Fibroblast of lung (primary cell): Measurements from ENCODE around the gene DNAAF3. TPM values are rescaled to one million over a fixed set of nuclear protein-coding genes. Genes with fewer than 3 reads are reported as not detected.

Experiments used
- DNase-seq, 2 donors: peaks; one replicate each; pipeline versions ENCODE4 v3.0.0 to v3.0.0-alpha.2; 2010; ENCODE audit warnings: low read depth in 2 of 2
- H2AFZ ChIP-seq: 2 replicates; pipeline ENCODE4 v1.5.1; 2012; ENCODE audit warnings: low read length, control low read depth, inconsistent platforms
- H3K27ac ChIP-seq: 2 replicates; pipeline ENCODE4 v1.5.1; 2011; ENCODE audit warnings: low read length, control low read depth; ENCODE audit not compliant: insufficient read depth
- H3K27me3 ChIP-seq: 2 replicates; pipeline ENCODE4 v1.5.1; 2011; ENCODE audit warnings: mild to moderate bottlenecking, low read length; ENCODE audit not compliant: control insufficient read depth, insufficient read depth
- H3K36me3 ChIP-seq: 2 replicates; pipeline ENCODE4 v1.5.1; 2011; ENCODE audit warnings: low read length; ENCODE audit not compliant: control insufficient read depth, insufficient read depth
- H3K4me1 ChIP-seq: 2 replicates; pipeline ENCODE4 v1.5.1; 2011; ENCODE audit warnings: low read length; ENCODE audit not compliant: control insufficient read depth, insufficient read depth; ENCODE audit errors: extremely low read depth
- H3K4me2 ChIP-seq: 2 replicates; pipeline ENCODE4 v1.5.1; 2011; ENCODE audit warnings: low read length, control low read depth; ENCODE audit not compliant: insufficient read depth; ENCODE audit errors: extremely low read depth
- H3K4me3 ChIP-seq, 4 experiments: fragments of 200-600 bp in 1 of 4; sonication (generic) in 1 of 4; replicated peaks in 1 of 4; 2 replicates each; pipeline ENCODE4 v1.5.1; 2011 to 2016; ENCODE audit warnings: low read length in 4 of 4, low read depth in 3 of 4, mild to moderate bottlenecking in 3 of 4, control low read depth in 2 of 4, inconsistent platforms in 1 of 4, mixed read lengths in 1 of 4; ENCODE audit not compliant: insufficient read depth in 1 of 4; ENCODE audit errors: control extremely low read depth in 1 of 4
- H3K79me2 ChIP-seq: 2 replicates; pipeline ENCODE4 v1.5.1; 2012; ENCODE audit warnings: mild to moderate bottlenecking, low read length, inconsistent platforms; ENCODE audit not compliant: control insufficient read depth, insufficient read depth
- H3K9ac ChIP-seq: 2 replicates; pipeline ENCODE4 v1.5.1; 2011; ENCODE audit warnings: mild to moderate bottlenecking, low read length, control low read depth; ENCODE audit not compliant: insufficient read depth
- H3K9me3 ChIP-seq: 2 replicates; pipeline ENCODE4 v1.5.1; 2012; ENCODE audit warnings: low read depth, low read length; ENCODE audit not compliant: control insufficient read depth, insufficient read depth
- H4K20me1 ChIP-seq: 2 replicates; pipeline ENCODE4 v1.5.1; 2011; ENCODE audit warnings: low read length; ENCODE audit not compliant: control insufficient read depth, insufficient read depth; ENCODE audit errors: extremely low read depth
- CTCF ChIP-seq, 2 donors: IDR thresholded peaks in 1 of 2; conservative IDR thresholded peaks in 1 of 2; 1 replicate in 1 of 2; 2 replicates in 1 of 2; pipeline ENCODE4 v1.5.1; 2011 to 2012; ENCODE audit warnings: low read length in 2 of 2, control low read depth in 1 of 2, inconsistent platforms in 1 of 2, low read depth in 1 of 2, mild to moderate bottlenecking in 1 of 2
- EZH2 ChIP-seq: IDR thresholded peaks from 2 replicates; pipeline ENCODE4 v1.5.1; 2012; ENCODE audit warnings: low read length, control low read depth, mild to moderate bottlenecking; ENCODE audit errors: missing control alignments
- polyA plus RNA-seq, 2 donors: library from polyadenylated mRNA; depleted of rRNA in 1 of 2; stranded (reverse) in 1 of 2; unstranded in 1 of 2; fragments of >200 nt; gene quantifications; 2 replicates each; pipeline ENCODE4 v1.2.1, GENCODE V29; 2011 to 2012; ENCODE audit warnings: missing spikeins in 1 of 2
- total RNA-seq: library from RNA; depleted of rRNA; stranded (reverse); fragments of >200 nt; gene quantifications from 2 replicates; pipeline ENCODE4 v1.2.1, GENCODE V29; 2014

DNAAF3 gene
- total and polyA plus RNA-seq, 2 donors (not counting 1 experiment from before 2014, with no cell fraction given), result 0.17 to 0.18 TPM

DNA sequence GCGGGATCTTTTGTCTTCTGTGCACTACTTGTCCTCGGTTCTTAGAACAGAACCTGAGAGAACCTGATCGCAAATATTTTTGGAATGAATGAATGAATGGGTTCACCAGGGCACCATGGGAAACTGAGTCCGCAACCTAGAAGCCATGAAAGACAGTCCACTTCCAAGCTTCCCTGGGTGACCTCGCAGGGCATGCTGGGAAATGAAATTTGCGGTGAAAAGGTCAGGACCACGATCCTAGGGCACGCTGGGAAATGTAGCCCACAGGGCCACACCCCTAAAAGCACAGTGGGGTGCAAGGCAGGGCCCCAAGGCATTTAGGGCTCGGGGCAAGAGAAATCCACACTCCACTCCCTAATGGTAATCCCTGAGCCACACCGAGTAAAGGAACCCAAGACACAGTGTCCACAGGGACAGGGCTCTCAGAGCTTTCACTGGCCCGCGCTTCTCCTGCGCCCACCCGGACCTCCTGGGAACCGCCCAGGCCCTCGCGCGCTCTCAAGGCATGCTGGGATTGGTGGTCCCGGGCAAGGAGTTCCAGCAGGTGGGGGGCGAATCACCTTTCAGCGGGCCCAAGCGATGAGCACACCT, 47.9 kb downstream of the DNAAF3 start:
- Histone ChIP-seq H2AFZ (no peak overlapping the region), H3K9ac (no peak overlapping the region), H3K4me3 (peak overlapping the region; percentile 50 to 76 (median 61)), H3K9me3 (no peaks in the 10 kb centered on the region), H3K4me2 (peak overlapping the region; percentile 77), H3K27me3 (peaks cover 4% of the 10 kb centered on the region), H3K27ac (peak overlapping the region; percentile 83), H3K4me1 (peaks cover 12% of the 10 kb centered on the region), H4K20me1 (no peaks in the 10 kb centered on the region), H3K79me2 (peaks cover 36% of the 10 kb centered on the region), H3K36me3 (no peaks in the 10 kb centered on the region)
- TF ChIP-seq EZH2 (no peak), CTCF (conservative IDR thresholded peaks at IDR 0.05 in 1 of 2, IDR thresholded peaks at IDR 0.05 in 1 of 2; ENCODE audit: low read depth in 1 of 2, low read length in 2 of 2) (no peak)
- DNase-seq, result peak in 1 of 2 donors; percentile 54

GRCh38 chr19:55117663-55118391, 48.6 kb downstream of the DNAAF3 start:
- DNase-seq, result peak; percentile 99
- H3K4me2 ChIP-seq, result peak overlapping the region; percentile 77

More at GRCh38 chr19:55117663-55118391, 48.6 kb downstream of the DNAAF3 start:
- no peaks in the 10 kb centered on the region for H3K27me3 ChIP-seq
- peak overlapping the region; percentile 71 for H2AFZ ChIP-seq
- H3K9me3 ChIP-seq, result no peaks in the 10 kb centered on the region
- peak overlapping the region; percentile 68 for H3K9ac ChIP-seq
- H3K27ac ChIP-seq, result peak overlapping the region; percentile 83
- TF ChIP-seq EZH2, result no peak
- TF ChIP-seq CTCF (conservative IDR thresholded peaks at IDR 0.05 in 1 of 2, IDR thresholded peaks at IDR 0.05 in 1 of 2; ENCODE audit: low read depth in 1 of 2, low read length in 2 of 2), result no peak
- H3K79me2 ChIP-seq, result peaks cover 42% of the 10 kb centered on the region
- H3K4me3 ChIP-seq, result peak overlapping the region; percentile 50 to 76 (median 61)
- H3K4me1 ChIP-seq, result peaks cover 18% of the 10 kb centered on the region
- no peaks in the 10 kb centered on the region for H4K20me1 ChIP-seq
- no peaks in the 10 kb centered on the region for H3K36me3 ChIP-seq
